GM12872 (cell line): ENCODE measurements around the gene CTDP1.

Experiments
- TF ChIP-seq, protein P1 (sequence below): IDR thresholded peaks from 3 replicates; pipeline ENCODE4 v1.5.1; 2011; ENCODE audit warnings: low read depth, mild to moderate bottlenecking, low read length, moderate library complexity; ENCODE audit not compliant: insufficient read depth

Gene CTDP1

GRCh38 chr18:79680100-79680879 is 687 bp downstream of the CTDP1 start:
- TF ChIP-seq, protein P1, sequence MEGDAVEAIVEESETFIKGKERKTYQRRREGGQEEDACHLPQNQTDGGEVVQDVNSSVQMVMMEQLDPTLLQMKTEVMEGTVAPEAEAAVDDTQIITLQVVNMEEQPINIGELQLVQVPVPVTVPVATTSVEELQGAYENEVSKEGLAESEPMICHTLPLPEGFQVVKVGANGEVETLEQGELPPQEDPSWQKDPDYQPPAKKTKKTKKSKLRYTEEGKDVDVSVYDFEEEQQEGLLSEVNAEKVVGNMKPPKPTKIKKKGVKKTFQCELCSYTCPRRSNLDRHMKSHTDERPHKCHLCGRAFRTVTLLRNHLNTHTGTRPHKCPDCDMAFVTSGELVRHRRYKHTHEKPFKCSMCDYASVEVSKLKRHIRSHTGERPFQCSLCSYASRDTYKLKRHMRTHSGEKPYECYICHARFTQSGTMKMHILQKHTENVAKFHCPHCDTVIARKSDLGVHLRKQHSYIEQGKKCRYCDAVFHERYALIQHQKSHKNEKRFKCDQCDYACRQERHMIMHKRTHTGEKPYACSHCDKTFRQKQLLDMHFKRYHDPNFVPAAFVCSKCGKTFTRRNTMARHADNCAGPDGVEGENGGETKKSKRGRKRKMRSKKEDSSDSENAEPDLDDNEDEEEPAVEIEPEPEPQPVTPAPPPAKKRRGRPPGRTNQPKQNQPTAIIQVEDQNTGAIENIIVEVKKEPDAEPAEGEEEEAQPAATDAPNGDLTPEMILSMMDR: no peak

GRCh38 chr18:79680891-79681339 is 1.3 kb downstream of the CTDP1 start:
- TF ChIP-seq, protein P1: no peak

- TF ChIP-seq, protein P1: no peak
Measured at GRCh38 chr18:79681484-79682387, 2.1 kb downstream of the CTDP1 start.

DNA sequence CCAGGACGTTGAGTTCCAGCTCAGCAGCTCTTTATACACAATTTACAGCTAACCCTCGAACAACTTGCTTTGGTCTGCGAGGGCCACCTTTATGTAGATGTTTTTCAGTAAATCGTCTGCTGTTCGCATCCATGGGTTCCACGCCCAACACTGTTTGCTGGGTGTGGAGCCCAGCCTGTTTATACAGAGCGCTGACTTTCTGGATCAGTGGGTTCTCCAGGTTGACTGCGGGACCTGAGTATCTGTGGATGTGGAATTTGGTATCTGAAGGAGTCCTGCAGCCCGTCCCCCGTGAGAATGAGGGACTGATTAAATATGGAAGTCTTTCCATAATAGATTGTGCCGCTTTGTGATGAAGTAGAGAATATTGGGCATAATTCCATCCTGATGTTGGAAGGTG is 2.9 kb downstream of the CTDP1 start:
- TF ChIP-seq, protein P1: no peak

- TF ChIP-seq, protein P1: no peak
Measured at GRCh38 chr18:79682894-79683625, 3.5 kb downstream of the CTDP1 start.

- TF ChIP-seq, protein P1: no peak
Measured at GRCh38 chr18:79683626-79684282, 4.2 kb downstream of the CTDP1 start.
